Measurements from ENCODE around the gene NFIC.

NFIC gene

DNA sequence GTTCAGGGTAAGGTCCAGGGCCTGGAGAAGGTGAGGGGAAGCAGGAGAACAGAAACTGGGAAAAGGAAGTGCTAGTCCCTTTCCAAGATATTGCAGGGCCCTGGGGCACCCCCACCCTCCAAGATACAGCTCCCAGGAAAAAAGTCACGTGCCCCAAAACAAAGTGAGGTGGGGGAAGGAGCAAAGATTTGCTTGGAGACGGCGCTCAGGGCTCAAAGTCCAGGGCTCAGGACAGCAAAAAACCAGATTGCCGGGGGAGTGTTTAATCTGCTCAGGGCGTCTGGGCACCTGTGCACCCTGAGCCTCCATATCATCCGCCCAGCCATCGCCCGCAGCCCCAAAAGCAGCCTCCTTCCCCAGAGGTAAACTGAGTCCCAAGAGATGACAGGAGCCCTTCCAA, 107.6 kb downstream of the NFIC start:
- no peak overlapping the region for H3K27ac ChIP-seq
- no peak for TF ChIP-seq ZFX (IDR thresholded peaks at IDR 0.05; ENCODE audit: borderline replicate concordance)
- TF ChIP-seq, protein P1, sequence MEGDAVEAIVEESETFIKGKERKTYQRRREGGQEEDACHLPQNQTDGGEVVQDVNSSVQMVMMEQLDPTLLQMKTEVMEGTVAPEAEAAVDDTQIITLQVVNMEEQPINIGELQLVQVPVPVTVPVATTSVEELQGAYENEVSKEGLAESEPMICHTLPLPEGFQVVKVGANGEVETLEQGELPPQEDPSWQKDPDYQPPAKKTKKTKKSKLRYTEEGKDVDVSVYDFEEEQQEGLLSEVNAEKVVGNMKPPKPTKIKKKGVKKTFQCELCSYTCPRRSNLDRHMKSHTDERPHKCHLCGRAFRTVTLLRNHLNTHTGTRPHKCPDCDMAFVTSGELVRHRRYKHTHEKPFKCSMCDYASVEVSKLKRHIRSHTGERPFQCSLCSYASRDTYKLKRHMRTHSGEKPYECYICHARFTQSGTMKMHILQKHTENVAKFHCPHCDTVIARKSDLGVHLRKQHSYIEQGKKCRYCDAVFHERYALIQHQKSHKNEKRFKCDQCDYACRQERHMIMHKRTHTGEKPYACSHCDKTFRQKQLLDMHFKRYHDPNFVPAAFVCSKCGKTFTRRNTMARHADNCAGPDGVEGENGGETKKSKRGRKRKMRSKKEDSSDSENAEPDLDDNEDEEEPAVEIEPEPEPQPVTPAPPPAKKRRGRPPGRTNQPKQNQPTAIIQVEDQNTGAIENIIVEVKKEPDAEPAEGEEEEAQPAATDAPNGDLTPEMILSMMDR (IDR thresholded peaks at IDR 0.05): no peak

DNA sequence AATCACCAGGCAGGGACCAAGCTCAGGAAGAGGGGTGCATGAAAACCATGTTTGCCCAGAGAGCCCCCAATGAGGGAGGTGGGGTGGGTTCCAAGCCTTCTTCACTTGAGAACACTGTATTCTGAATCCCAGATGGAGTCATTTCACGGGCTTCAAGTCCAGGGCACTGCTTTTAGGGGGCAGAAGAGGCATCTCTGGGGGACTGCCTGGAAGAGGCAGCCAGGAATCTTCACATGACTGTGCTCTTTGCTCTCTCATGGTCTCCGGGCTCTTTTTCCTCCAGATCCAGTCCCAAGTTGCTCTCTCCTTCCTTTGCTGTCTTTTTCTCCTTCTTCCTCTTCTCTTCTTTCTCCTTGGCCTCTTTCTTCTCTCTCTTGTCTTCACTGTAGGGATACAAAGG, 108.2 kb downstream of the NFIC start:
- no peak for TF ChIP-seq ZFX (IDR thresholded peaks at IDR 0.05; ENCODE audit: borderline replicate concordance)
- TF ChIP-seq, protein P1 (IDR thresholded peaks at IDR 0.05): no peak
- no peak overlapping the region for H3K27ac ChIP-seq

DNA sequence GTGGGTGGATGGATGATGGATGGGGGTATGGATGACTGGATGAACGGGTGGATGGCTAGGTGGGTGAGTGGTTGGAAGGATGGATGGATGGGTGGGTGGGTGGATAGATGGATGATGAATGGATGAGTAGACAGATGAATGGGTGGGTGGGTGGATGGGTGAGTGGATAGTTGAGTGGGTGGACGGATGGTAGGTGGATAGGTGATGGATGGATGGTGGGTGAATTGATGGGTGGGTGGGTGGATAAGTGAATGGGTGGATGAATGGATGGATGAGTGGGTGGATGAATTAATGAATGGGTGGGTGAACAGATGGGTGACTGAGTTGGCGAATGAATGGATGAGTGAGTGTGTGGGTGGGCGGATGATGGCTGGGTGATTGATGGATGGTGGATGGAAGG, 109.1 kb downstream of the NFIC start:
- no peak overlapping the region for H3K27ac ChIP-seq
- no peak for TF ChIP-seq ZFX (IDR thresholded peaks at IDR 0.05; ENCODE audit: borderline replicate concordance)
- TF ChIP-seq, protein P1 (IDR thresholded peaks at IDR 0.05): no peak

DNA sequence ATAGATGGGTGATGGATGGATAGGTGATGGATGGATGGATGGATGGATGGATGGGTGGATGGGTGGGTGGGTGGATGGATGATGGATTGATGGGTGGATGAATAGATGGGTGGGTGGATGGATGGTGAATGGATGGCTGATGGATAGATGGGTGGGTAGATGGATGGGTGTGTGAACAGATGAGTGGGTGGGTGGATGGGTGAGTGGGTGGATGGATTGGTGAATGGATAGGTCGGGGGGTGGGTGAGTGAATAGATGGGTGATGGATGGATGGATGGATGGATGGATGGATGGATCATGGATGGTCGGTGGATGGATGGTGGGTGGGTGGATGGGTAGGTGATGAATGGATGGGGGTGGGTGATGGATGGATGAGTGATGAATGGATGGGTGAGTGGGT, 110.4 kb downstream of the NFIC start:
- no peak for TF ChIP-seq ZFX (IDR thresholded peaks at IDR 0.05; ENCODE audit: borderline replicate concordance)
- TF ChIP-seq, protein P1 (IDR thresholded peaks at IDR 0.05): no peak
- no peak overlapping the region for H3K27ac ChIP-seq

DNA sequence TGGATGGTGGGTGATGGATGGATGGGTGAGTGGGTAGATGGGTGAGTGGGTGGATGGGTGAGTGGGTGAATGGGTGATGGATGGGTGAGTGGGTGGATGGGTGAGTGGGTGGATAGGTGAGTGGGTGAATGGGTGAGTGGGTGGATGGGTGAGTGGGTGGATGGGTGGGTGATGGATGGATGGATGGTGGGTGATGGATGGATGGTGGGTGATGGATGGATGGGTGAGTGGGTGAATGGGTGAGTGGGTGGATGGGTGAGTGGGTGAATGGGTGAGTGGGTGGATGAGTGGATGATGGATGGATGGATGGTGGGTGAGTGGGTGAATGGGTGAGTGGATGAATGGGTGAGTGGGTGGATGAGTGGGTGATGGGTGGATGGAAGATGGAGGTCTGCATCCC, 111.1 kb downstream of the NFIC start:
- no peak overlapping the region for H3K27ac ChIP-seq
- no peak for TF ChIP-seq ZFX (IDR thresholded peaks at IDR 0.05; ENCODE audit: borderline replicate concordance)
- TF ChIP-seq, protein P1 (IDR thresholded peaks at IDR 0.05): no peak

DNA sequence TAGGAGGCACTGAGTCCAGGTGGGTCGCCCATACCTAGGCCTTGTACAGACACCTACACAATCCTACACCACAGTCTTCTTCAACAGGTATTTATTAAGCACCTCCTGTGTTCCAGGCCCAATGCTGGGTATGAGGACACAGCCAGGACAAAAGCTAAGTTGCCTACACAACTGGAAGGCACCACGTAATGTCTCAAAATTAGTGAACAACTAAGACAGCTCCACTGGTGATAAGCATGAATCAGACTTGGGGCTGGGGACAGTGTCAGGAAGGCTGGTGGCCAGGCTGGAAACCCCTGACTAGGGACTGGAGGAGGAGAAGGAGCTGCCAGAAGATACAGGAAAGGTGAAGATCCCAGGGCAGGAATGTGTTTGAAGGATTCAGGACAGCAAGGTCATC, 111.6 kb downstream of the NFIC start:
- TF ChIP-seq, protein P1 (IDR thresholded peaks at IDR 0.05): no peak
- TF ChIP-seq ZFX (IDR thresholded peaks at IDR 0.05; ENCODE audit: borderline replicate concordance): no peak

DNA sequence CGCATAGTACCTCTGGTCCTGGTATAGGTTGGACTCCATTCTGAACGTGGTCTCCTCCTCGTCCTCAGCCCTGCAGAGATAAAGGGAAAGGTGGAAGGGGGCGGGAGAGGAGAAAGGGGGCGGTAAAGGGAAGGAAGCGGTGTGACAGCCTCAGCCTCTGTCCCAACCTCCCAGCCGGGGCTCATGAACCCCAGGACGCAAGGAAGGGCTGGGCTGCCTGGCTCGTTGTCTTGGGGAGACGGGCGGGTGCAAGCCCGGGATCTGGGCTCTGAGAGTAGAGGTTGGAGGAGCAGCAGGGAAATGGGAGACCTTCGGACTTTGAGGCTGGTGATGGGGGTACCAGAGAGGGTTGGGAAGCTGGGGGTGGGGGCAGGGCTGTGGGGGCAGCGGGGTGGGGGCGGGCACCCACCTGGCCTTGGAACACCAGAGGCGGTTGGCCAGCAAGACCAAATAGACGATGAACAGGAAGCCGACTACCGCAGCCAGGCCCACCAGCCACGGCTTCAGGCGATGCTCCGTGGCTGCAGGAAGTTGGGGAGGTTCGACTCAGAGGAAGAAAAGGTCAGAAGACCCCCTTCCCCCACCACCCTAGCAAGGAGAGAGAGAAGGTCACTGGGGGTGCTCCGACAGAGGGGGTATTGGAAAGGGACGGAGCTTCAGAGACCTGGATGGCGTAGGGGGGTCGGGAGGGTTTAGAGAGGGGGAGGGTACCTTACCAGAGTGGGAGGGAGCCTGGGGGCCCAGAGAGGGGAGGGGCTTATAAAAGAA, 112.2 kb downstream of the NFIC start:
- TF ChIP-seq, protein P1 (IDR thresholded peaks at IDR 0.05): no peak
- no peak for TF ChIP-seq ZFX (IDR thresholded peaks at IDR 0.05; ENCODE audit: borderline replicate concordance)
- no peak overlapping the region for H3K27ac ChIP-seq

More for the DNA sequence above, 111.6 kb downstream of the NFIC start:
- H3K27ac ChIP-seq: no peak overlapping the region
